Posterior vena cava (tissue), 2 donors: ENCODE data around the gene HEXA. TPM values are rescaled to one million over a fixed set of nuclear protein-coding genes. Genes with fewer than 3 reads are reported as not detected.
"Not testable (repeated sequence)": the region's sequence is repeated elsewhere in the genome, so short reads cannot be mapped to it uniquely, and the experiment has no call there.

Experiments
- DNase-seq: peaks from one replicate; pipeline ENCODE4 v3.0.0-alpha.2; 2020; ENCODE audit warnings: low spot score
- intact Hi-C, 2 donors: fragments of 100-400 bp; cut with DNase I; formaldehyde crosslinking; loops; one replicate each; pipeline versions ENCODE4 v1.14.1 to v1.14.2; 2022 to 2023
- total RNA-seq, 2 donors: library from RNA; stranded (reverse); fragmentation: NEBNext Ultra II Directional; extraction: Animal tissue kit (Norgen Biotek cat#: 25700); gene quantifications; one replicate each; pipeline ENCODE4 v1.2.1, GENCODE V29; 2021
- donor health status: DM: yes; HTN: yes; CAD: no.
- donor health status: DM: yes; HTN: yes; CAD: no.

HEXA gene
- total RNA-seq, 2 donors from 2014 or later = 84.0 to 120 TPM

DNA sequence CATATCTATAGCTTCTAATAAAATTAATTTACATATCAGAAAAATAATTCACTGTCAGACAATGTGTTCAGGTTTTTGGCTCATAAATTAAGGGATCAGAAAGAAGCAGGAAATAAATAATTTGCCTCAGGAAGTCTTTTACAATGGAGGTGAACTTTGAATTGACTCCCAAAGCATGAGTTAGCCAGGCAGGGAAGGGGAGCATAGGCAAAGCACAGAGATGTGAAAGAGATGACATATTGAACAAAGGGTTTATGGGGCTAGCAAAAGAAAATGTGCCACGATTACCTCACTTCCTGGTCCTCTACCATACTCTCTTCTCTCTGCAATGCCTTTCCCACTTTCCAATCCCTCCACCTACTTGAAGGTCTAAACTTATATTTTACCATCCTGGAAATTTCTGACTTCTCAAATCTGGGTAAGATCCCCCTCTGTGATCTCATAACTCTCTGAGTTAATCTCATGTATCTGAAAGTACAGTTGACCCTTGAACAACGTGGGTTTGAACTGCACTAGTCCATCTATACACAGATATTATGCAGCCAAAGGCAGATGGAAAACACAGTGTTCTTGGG, 4.1 kb upstream of the HEXA start:
- DNase-seq = no peak
- intact Hi-C loops = no loop called here

DNA sequence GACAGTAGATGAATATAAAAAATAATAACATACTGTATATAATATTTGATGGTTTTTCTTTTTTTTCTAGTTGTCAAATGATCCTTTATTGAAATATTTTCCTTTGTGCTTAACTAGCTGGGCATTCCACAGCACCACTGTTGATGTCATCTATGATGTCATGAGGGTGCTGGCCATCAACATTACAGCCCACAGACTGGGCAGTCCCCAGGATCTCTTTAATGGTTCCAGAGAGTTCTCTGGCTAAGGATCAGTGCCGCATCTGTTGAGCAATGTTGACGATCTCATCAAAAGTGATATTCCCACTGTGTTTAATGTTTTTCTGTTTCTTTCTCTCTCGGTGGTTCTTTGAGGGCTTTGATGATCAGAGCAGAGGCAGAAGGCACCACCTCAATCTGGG, 3.3 kb upstream of the HEXA start:
- DNase-seq, intact Hi-C loops: not testable (repeated sequence)

DNA sequence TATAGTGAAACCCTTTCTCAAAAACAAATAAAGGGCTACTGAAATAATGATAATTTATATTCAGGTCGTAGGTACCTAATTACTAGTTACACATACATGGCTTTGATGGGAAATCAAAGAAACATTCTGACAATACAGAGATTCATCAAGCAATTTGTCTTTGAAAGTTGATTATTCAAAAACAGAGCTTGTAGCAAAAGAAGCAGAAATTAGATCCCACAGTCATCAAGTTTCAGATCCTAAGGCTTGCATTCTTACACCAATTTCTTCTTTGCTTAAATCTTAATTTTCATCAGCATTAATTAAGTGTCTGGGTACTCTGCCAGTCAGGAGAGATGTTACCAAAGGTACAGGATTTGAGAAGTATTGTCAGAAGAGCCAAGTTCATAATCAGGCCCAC, 1.5 kb upstream of the HEXA start:
- intact Hi-C loops = no loop called here
- DNase-seq = no peak

DNA sequence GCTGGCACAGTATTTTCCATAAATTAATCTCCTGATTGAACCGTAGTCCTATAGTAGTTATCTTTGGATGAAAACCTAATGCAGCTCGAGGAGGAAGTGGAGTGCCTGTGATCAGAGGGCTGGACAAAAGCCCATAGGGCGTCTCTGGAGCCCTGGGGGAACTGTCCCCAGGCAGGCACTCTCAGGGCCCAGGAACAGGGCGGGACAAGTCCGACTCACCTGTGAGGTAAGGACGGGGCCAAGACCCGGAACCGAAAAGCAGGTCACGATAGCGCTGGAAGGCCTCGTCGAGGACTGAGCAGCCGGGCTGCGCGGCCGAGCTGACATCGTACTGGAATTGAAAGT, 341 bp downstream of the HEXA start:
- no peak for DNase-seq
- intact Hi-C loops = no loop called here

DNA sequence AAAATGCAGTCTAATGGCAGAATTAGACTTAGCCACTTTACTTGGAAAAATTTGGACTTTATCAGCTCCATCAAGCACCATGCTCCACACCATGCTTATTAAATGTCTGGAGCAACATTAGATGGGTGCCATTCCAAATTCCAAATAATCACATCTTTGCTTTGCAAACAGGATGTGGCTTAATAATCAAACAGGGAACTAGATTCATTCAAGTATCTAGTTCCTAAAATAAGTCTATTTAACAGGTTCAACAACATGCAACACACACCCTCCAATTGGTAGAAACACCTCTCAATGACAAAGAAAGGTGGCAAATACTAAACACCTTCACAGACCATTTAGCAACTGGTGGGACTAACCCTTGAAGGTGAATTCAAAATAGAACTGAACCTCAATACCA, 3.5 kb downstream of the HEXA start:
- no peak for DNase-seq
- intact Hi-C loops = no loop called here

- intact Hi-C loops = no loop called here
Observed at GRCh38 chr15:72369964-72370363, 5.8 kb downstream of the HEXA start.

GRCh38 chr15:72368899-72369298, 6.9 kb downstream of the HEXA start:
- intact Hi-C loops = no loop called here
- no peak for DNase-seq

More at GRCh38 chr15:72369964-72370363, 5.8 kb downstream of the HEXA start:
- DNase-seq = no peak

DNA sequence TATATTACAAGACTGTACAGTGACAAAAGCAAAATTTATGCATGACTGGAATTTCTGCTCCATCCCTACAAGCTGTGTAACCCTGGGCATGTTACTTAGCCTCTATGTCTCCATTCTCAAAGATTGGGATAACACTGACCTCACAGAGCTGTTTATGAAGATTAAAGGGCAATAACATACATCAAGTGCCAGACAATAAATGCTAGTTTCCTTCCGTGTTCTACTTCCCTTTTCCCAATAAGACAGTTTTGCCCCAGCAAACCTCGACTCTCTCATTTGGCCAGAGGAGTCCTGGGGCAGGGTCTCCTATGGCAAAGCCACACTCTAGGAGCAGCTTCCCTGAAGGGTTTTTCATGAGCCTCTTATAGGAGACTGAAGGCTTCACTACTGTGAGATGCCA, 7.5 kb downstream of the HEXA start:
- no peak for DNase-seq
- intact Hi-C loops = no loop called here

- DNase-seq = no peak
- intact Hi-C loops = no loop called here
Observed at GRCh38 chr15:72365844-72366243, 10.0 kb downstream of the HEXA start.

GRCh38 chr15:72361176-72361575, 14.6 kb downstream of the HEXA start:
- intact Hi-C loops = no loop called here
- no peak for DNase-seq

DNA sequence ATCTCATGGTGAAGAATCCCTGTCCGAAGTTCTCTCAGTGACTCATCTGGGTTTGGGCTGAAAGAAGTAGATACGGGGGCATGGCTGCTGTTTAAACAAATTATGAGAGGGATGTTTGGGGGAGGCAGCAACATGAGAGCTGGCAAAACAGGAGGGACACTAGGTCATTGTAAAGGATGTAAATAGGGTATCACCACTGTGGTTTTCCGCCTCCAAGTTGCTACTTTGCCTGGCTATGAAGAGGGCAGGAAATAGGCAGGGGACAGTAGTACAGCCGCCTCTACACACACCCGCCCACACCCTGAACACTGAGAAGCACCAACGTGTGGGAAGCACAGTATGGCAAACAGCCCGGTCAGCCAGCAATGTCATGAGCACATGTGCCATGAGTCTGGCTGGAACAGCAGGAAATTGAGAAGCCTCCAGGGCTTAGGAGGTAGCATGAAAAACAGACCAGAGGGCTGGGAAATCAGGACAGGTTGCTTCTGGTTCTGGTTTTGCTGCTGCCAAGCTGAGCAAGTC, 17.1 kb downstream of the HEXA start:
- no peak for DNase-seq
- intact Hi-C loops = no loop called here

DNA sequence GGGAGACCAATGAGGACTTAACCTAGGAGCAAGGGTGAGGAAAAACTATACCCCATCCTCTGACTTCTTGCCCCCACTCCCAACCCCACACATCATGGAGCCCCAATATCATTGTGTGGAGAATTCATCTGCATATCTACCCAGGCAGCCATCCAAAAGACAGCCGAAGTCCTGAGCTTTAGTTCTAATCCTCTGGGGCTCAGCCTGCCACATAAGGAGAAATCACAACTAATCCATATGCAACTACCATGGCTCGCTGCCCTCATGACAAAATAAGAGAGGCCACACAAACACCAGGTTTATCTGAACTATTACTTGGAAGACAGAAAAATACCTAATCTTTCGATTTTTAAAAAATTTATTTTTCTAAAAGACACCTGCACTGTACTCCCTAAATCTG, 17.7 kb downstream of the HEXA start:
- no peak for DNase-seq
- intact Hi-C loops = no loop called here

DNA sequence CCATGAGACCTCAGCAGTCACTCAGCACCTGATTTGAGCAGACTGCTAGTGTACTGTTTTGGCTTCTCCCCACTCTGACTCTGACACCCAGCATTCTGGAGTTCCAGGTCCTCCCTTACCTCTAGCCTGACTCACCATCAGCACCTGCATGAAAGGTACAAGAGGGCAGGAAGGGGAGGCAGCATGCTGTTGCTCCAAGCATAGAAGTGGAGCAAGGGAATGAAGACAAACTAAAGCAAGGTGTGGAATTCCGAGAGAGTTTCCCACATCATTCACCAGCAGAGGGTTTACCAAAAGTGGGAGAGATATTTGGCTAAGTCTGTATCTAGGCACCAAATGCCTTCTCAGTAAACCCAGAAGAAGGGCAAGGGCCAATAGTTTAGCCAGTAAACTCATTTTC, 21.3 kb downstream of the HEXA start:
- intact Hi-C loops = no loop called here

GRCh38 chr15:72353266-72353665, 22.5 kb downstream of the HEXA start:
- no peak for DNase-seq
- intact Hi-C loops = no loop called here

More for the DNA sequence above, 21.3 kb downstream of the HEXA start:
- no peak for DNase-seq

DNA sequence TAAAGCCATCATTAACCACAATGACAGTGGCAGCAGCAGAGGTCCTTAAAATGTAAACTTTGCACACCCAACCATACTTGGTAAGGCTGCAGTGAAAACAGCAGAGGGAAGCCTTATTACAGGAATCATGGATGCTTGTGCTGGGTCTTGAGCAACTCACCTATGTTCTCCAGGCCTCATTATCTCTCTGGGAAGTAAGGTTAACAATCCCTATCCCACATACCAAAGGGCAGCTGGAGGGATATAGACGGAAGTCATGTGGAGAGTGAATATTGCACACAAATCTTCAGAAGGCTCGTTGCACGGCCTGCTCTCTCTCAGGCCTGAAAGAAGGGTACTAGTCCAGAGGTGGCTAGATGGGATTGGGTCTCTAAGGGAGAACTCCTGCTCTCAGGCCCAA, 30.0 kb downstream of the HEXA start:
- DNase-seq = no peak
- intact Hi-C loops = no loop called here

- no peak for DNase-seq
- intact Hi-C loops = no loop called here
Observed at GRCh38 chr15:72345280-72345679, 30.5 kb downstream of the HEXA start.

DNA sequence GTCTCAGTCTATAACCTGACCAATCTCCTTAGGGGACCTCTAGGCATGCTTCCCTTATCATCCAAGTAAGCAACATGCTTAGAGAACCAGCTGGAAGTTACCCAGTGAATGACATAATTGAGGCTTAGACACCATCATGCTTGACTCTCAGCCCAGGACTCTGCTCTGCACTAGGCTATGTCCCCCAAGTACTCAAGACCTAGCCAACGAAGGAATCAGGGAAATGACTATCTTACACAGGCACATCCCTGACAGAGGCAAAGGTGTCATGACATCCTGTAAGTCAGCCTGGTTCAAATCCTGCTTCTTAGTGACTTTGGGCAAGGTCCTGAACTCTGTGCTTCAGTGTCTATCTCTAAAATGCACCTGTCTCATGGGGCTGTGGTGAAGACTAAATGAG, 31.2 kb downstream of the HEXA start:
- intact Hi-C loops = no loop called here
- no peak for DNase-seq

DNA sequence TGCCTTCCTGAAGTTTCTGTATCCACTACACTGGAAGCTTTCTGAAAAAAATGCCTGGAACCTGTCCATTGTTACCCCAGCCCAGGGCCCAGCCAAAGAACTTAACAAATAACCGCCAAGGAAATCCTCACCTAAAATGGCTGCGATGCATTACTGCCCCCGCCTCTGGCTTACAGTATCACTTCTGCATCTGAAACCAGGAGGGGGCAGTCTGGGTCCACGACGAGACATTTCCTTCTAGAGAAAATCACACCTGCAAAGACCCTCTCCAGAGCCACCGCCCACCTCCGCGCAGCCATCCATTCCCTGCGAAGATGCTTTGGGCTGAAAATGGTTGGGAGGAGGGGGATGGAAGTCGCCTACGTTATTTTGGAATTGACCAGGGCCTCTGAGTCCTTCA, 33.4 kb downstream of the HEXA start:
- no peak for DNase-seq
- intact Hi-C loops = no loop called here

DNA sequence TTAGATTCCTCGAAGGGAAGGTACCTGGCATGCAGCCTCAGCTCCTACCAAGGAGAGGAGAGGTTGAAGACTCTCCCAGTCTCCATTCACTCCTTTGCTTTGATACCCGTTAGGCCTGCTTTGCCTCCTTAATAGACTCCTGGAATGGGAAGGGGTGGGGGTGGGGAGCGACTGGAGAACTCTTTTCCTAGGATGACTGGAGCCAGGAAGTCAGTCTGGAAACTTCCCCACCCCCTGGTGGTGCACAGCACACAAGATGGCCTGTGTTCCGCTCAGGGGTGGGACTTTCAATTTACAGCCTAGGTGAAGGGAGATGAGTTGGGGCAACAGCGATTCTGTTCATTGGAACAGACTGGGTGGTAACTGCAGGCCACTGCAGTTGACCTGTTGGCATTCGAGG, 34.5 kb downstream of the HEXA start:
- no peak for DNase-seq

GRCh38 chr15:72340366-72340765, 35.4 kb downstream of the HEXA start:
- DNase-seq = no peak
- intact Hi-C loops = no loop called here

More for the DNA sequence above, 34.5 kb downstream of the HEXA start:
- intact Hi-C loops = no loop called here

DNA sequence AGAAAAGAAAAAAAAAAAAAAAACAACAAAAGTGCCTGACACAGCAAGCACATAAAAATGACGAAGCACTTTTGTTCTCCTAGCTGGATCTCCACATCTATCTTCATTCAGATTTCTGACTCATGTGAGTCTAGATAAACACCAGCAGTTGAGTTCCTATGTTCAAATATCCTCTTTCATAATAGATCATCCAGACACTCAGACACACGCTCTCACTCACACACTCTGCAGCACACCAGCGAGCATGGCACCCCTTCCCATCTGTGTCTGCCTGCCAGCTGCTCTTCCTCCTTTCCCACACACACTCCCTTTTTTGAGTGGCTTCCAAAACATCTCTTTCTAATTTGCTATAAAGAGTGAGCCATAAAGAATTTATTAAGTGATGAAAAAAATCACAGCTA, 36.0 kb downstream of the HEXA start:
- intact Hi-C loops = no loop called here
- DNase-seq = no peak
